SK-N-SH treated with all-trans-retinoic acid at 6 μM for 48 hours (cell line): ENCODE results near the gene GPC6.

ENCODE experiments used
- ATAC-seq: fragments of 200-7000 bp; cut with Tn5 transposase; 3 replicates; pipeline ENCODE4 v1.9.1; 2020; ENCODE audit warnings: mild to moderate bottlenecking, moderate library complexity
- BACH2 ChIP-seq: fragments of 250-450 bp; sonication (Bioruptor Pico); IDR thresholded peaks from 2 replicates; pipeline ENCODE4 v1.9.0; 2021; ENCODE audit warnings: mild to moderate bottlenecking, borderline replicate concordance
- CSDC2 ChIP-seq: fragments of 250-450 bp; sonication (Bioruptor Pico); IDR thresholded peaks from 2 replicates; pipeline ENCODE4 v1.5.0; 2020; ENCODE audit warnings: mild to moderate bottlenecking, moderate library complexity
- ISL1 ChIP-seq: fragments of 250-450 bp; sonication (Bioruptor Pico); IDR thresholded peaks from 2 replicates; pipeline ENCODE4 v2.1.2; 2022; ENCODE audit warnings: mild to moderate bottlenecking, moderate library complexity
- OSR1 ChIP-seq: fragments of 250-450 bp; sonication (Bioruptor Pico); IDR thresholded peaks from 2 replicates; pipeline ENCODE4 v1.8.0; 2022; ENCODE audit warnings: moderate library complexity, mild to moderate bottlenecking, inconsistent platforms
- PPARA ChIP-seq: fragments of 250-450 bp; sonication (Bioruptor Pico); IDR thresholded peaks from 2 replicates; pipeline ENCODE4 v1.5.0; 2020; ENCODE audit warnings: mild to moderate bottlenecking, borderline replicate concordance
- RARB ChIP-seq: fragments of 250-450 bp; sonication (Bioruptor Pico); IDR thresholded peaks from 2 replicates; pipeline ENCODE4 v1.8.0; 2021; ENCODE audit warnings: mild to moderate bottlenecking, moderate library complexity
- TCF4 ChIP-seq: fragments of 250-450 bp; sonication (Bioruptor Pico); IDR thresholded peaks from 2 replicates; pipeline ENCODE4 v1.8.0; 2021; ENCODE audit warnings: mild to moderate bottlenecking, moderate library complexity, borderline replicate concordance
- ZC3H10 ChIP-seq: fragments of 250-450 bp; sonication (Bioruptor Pico); IDR thresholded peaks from 2 replicates; pipeline ENCODE4 v1.5.1; 2021; ENCODE audit warnings: mild to moderate bottlenecking, moderate library complexity
- ZFP30 ChIP-seq: fragments of 450-650 bp; formaldehyde crosslinking; IDR thresholded peaks from 2 replicates; pipeline ENCODE4 v1.5.0; 2022; ENCODE audit warnings: mild to moderate bottlenecking, moderate library complexity
- ZNF565 ChIP-seq: fragments of 450-650 bp; formaldehyde crosslinking; conservative IDR thresholded peaks from 2 replicates; pipeline ENCODE4 v1.5.0; 2020; ENCODE audit warnings: low read depth, mild to moderate bottlenecking, moderate library complexity
- ZNF70 ChIP-seq: fragments of 450-650 bp; formaldehyde crosslinking; IDR thresholded peaks from 2 replicates; pipeline ENCODE4 v1.5.0; 2020; ENCODE audit warnings: mild to moderate bottlenecking, moderate library complexity
- ZNF8 ChIP-seq: fragments of 450-650 bp; formaldehyde crosslinking; IDR thresholded peaks from 2 replicates; pipeline ENCODE4 v1.5.0; 2020; ENCODE audit warnings: mild to moderate bottlenecking, moderate library complexity
- TF ChIP-seq, protein P1 (sequence below): fragments of 250-450 bp; sonication (Bioruptor Pico); IDR thresholded peaks from 2 replicates; pipeline ENCODE4 v1.5.1; 2020; ENCODE audit warnings: low read depth, mild to moderate bottlenecking, moderate library complexity
- TF ChIP-seq, protein P2 (sequence below): fragments of 250-450 bp; sonication (Bioruptor Pico); IDR thresholded peaks from 2 replicates; pipeline ENCODE4 v1.8.0; 2020; ENCODE audit warnings: mild to moderate bottlenecking, moderate library complexity, borderline replicate concordance
- TF ChIP-seq, protein P3 (sequence below): fragments of 250-450 bp; sonication (Bioruptor Pico); IDR thresholded peaks from 2 replicates; pipeline ENCODE4 v1.5.0; 2020; ENCODE audit warnings: mild to moderate bottlenecking, moderate library complexity
- TF ChIP-seq, protein P4 (sequence below): fragments of 250-450 bp; sonication (Bioruptor Pico); IDR thresholded peaks from 2 replicates; pipeline ENCODE4 v1.8.0; 2021; ENCODE audit warnings: low read depth, mild to moderate bottlenecking, moderate library complexity, borderline replicate concordance
- TF ChIP-seq, protein P5 (sequence below): fragments of 250-450 bp; sonication (Bioruptor Pico); IDR thresholded peaks from 2 replicates; pipeline ENCODE4 v1.5.1; 2021; ENCODE audit warnings: mild to moderate bottlenecking, moderate library complexity

Gene GPC6

DNA sequence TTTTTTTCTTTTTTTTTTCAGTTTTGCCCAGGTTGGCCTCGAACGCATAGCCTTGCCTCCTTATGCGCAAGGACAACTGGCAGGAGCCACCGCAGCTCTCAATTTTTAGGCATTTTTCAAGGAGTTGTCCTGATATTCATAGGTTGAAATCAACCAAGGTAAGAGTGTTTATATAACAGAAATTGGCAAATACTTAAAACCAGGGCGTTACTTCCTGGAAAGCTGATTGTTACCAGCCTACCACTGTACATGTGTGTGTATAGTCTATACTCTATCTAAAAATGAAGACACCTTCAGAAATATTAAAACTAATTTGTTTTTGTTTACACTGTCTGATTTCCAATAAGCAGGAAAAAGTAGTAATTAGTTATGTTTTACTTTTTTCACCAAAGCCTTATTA lies 39.2 kb downstream of the GPC6 start:
- ATAC-seq = no peak
- TF ChIP-seq CSDC2 (CRISPR knock-in tag) = no peak
- TF ChIP-seq ZNF565 (CRISPR knock-in tag) = no peak
- no peak for TF ChIP-seq ISL1 (CRISPR knock-in tag)
- TF ChIP-seq ZNF8 (CRISPR knock-in tag) = no peak
- TF ChIP-seq, protein P1, sequence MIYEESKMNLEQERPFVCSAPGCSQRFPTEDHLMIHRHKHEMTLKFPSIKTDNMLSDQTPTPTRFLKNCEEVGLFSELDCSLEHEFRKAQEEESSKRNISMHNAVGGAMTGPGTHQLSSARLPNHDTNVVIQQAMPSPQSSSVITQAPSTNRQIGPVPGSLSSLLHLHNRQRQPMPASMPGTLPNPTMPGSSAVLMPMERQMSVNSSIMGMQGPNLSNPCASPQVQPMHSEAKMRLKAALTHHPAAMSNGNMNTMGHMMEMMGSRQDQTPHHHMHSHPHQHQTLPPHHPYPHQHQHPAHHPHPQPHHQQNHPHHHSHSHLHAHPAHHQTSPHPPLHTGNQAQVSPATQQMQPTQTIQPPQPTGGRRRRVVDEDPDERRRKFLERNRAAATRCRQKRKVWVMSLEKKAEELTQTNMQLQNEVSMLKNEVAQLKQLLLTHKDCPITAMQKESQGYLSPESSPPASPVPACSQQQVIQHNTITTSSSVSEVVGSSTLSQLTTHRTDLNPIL (CRISPR knock-in tag) = no peak
- TF ChIP-seq TCF4 (CRISPR knock-in tag) = no peak
- TF ChIP-seq, protein P2, sequence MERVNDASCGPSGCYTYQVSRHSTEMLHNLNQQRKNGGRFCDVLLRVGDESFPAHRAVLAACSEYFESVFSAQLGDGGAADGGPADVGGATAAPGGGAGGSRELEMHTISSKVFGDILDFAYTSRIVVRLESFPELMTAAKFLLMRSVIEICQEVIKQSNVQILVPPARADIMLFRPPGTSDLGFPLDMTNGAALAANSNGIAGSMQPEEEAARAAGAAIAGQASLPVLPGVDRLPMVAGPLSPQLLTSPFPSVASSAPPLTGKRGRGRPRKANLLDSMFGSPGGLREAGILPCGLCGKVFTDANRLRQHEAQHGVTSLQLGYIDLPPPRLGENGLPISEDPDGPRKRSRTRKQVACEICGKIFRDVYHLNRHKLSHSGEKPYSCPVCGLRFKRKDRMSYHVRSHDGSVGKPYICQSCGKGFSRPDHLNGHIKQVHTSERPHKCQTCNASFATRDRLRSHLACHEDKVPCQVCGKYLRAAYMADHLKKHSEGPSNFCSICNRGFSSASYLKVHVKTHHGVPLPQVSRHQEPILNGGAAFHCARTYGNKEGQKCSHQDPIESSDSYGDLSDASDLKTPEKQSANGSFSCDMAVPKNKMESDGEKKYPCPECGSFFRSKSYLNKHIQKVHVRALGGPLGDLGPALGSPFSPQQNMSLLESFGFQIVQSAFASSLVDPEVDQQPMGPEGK (CRISPR knock-in tag) = no peak
- TF ChIP-seq, protein P3, sequence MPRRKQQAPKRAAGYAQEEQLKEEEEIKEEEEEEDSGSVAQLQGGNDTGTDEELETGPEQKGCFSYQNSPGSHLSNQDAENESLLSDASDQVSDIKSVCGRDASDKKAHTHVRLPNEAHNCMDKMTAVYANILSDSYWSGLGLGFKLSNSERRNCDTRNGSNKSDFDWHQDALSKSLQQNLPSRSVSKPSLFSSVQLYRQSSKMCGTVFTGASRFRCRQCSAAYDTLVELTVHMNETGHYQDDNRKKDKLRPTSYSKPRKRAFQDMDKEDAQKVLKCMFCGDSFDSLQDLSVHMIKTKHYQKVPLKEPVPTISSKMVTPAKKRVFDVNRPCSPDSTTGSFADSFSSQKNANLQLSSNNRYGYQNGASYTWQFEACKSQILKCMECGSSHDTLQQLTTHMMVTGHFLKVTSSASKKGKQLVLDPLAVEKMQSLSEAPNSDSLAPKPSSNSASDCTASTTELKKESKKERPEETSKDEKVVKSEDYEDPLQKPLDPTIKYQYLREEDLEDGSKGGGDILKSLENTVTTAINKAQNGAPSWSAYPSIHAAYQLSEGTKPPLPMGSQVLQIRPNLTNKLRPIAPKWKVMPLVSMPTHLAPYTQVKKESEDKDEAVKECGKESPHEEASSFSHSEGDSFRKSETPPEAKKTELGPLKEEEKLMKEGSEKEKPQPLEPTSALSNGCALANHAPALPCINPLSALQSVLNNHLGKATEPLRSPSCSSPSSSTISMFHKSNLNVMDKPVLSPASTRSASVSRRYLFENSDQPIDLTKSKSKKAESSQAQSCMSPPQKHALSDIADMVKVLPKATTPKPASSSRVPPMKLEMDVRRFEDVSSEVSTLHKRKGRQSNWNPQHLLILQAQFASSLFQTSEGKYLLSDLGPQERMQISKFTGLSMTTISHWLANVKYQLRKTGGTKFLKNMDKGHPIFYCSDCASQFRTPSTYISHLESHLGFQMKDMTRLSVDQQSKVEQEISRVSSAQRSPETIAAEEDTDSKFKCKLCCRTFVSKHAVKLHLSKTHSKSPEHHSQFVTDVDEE (CRISPR knock-in tag) = no peak
- TF ChIP-seq OSR1 (CRISPR knock-in tag) = no peak
- TF ChIP-seq, protein P4, sequence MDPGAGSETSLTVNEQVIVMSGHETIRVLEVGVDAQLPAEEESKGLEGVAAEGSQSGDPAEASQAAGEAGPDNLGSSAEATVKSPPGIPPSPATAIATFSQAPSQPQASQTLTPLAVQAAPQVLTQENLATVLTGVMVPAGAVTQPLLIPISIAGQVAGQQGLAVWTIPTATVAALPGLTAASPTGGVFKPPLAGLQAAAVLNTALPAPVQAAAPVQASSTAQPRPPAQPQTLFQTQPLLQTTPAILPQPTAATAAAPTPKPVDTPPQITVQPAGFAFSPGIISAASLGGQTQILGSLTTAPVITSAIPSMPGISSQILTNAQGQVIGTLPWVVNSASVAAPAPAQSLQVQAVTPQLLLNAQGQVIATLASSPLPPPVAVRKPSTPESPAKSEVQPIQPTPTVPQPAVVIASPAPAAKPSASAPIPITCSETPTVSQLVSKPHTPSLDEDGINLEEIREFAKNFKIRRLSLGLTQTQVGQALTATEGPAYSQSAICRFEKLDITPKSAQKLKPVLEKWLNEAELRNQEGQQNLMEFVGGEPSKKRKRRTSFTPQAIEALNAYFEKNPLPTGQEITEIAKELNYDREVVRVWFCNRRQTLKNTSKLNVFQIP (CRISPR knock-in tag) = no peak
- no peak for TF ChIP-seq RARB (CRISPR knock-in tag)
- TF ChIP-seq ZNF70 (CRISPR knock-in tag) = no peak
- no peak for TF ChIP-seq PPARA (CRISPR knock-in tag)
- no peak for TF ChIP-seq ZC3H10 (CRISPR knock-in tag)
- no peak for TF ChIP-seq ZFP30 (CRISPR knock-in tag)
- TF ChIP-seq BACH2 = no peak

DNA sequence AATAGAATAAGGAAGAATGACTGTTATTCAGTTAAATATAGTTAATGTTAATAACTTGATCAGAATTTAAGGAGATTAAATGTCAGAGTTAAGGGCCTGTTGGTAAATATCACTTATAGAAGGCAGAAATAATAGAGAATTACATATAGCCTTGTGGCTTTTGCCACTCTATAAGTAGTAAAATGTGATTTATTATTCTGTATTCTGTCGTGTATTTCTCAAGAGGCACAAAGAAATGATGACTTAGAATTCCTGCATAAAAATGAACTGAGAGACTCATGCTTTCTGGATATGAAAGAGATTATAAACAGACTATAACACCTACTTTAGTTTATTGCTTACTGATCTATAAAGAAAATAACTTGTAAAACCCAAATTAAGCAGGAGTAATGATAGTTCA lies 40.1 kb downstream of the GPC6 start:
- no peak for ATAC-seq
- TF ChIP-seq, protein P5, sequence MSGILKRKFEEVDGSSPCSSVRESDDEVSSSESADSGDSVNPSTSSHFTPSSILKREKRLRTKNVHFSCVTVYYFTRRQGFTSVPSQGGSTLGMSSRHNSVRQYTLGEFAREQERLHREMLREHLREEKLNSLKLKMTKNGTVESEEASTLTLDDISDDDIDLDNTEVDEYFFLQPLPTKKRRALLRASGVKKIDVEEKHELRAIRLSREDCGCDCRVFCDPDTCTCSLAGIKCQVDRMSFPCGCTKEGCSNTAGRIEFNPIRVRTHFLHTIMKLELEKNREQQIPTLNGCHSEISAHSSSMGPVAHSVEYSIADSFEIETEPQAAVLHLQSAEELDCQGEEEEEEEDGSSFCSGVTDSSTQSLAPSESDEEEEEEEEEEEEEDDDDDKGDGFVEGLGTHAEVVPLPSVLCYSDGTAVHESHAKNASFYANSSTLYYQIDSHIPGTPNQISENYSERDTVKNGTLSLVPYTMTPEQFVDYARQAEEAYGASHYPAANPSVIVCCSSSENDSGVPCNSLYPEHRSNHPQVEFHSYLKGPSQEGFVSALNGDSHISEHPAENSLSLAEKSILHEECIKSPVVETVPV (CRISPR knock-in tag) = no peak
- TF ChIP-seq, protein P1 (CRISPR knock-in tag) = no peak
- TF ChIP-seq PPARA (CRISPR knock-in tag) (no peak), BACH2 (no peak)
- TF ChIP-seq, protein P4 (CRISPR knock-in tag) = no peak
